K562 (cell line): ENCODE data around the gene MTA2. TPM values are rescaled to one million over a fixed set of nuclear protein-coding genes. Genes with fewer than 3 reads are reported as not detected.

Source experiments
- ATAC-seq: fragments of 200-7000 bp; cut with Tn5 transposase; 3 replicates; pipeline ENCODE4 v1.9.1; 2020; ENCODE audit warnings: moderate library complexity
- BruUV-seq: library from RNA; stranded (reverse); fragments of 400-500 nt; replicated peaks from 2 replicates; lab custom pipeline; 2021; lab: Mats Ljungman, UMichigan
- CTCF ChIA-PET: fragments of 300-600 bp; formaldehyde crosslinking; extraction: SDS; loops from one replicate; lab custom pipeline; 2021; ENCODE audit warnings: low intra/inter-chr PET ratio; lab: Yijun Ruan, JAX
- POLR2A ChIA-PET: fragments of 300-600, 350-650 bp; sonication (Branson Sonifier 250); formaldehyde crosslinking; extraction: SDS; loops from one replicate; lab custom pipeline; 2021; ENCODE audit warnings: antibody characterized with exemption, inconsistent platforms; lab: Yijun Ruan, JAX
- DNase-seq, 4 experiments: peaks; one replicate each; pipeline versions ENCODE4 v3.0.0 to v3.0.0-alpha.2; 2011 to 2018; ENCODE audit warnings: low spot score in 3 of 4, mixed read lengths in 3 of 4; ENCODE audit errors: extremely low read depth in 1 of 4
- FAIRE-seq: peaks from 2 replicates; lab custom pipeline; 2011; peaks lifted over from hg19 to GRCh38; lab: Jason Lieb, UNC
- H2AFZ ChIP-seq: 2 replicates; pipeline ENCODE4 v1.6.0; 2011; ENCODE audit warnings: low read depth, low read length, control low read depth, inconsistent platforms
- H3K27ac ChIP-seq: fragments of 200-600 bp; 3 replicates; pipeline ENCODE4 v1.8.0; 2011; ENCODE audit warnings: low read depth, mild to moderate bottlenecking, control low read depth, inconsistent platforms, low read length, moderate library complexity, mixed read lengths; ENCODE audit errors: extremely low read depth
- H3K27me3 ChIP-seq, 2 experiments: fragments of 300-600 bp in 1 of 2; 2 replicates in 1 of 2; 3 replicates in 1 of 2; pipeline versions ENCODE4 v1.6.0 to v1.8.0; 2011; ENCODE audit warnings: inconsistent platforms in 2 of 2, low read length in 2 of 2, mild to moderate bottlenecking in 1 of 2, mixed read lengths in 1 of 2, moderate library complexity in 1 of 2; ENCODE audit not compliant: control insufficient read depth in 2 of 2, insufficient read depth in 2 of 2
- H3K36me3 ChIP-seq: fragments of 300-600 bp; 3 replicates; pipeline ENCODE4 v1.8.0; 2011; ENCODE audit warnings: mild to moderate bottlenecking, low read length, inconsistent platforms; ENCODE audit not compliant: control insufficient read depth, insufficient read depth
- H3K4me1 ChIP-seq, 2 experiments: fragments of 200-600 bp in 1 of 2; replicated peaks in 1 of 2; 2 replicates in 1 of 2; 3 replicates in 1 of 2; pipeline versions ENCODE4 v1.5.1 to v1.8.0; 2011; ENCODE audit warnings: inconsistent platforms in 2 of 2, low read length in 2 of 2, mild to moderate bottlenecking in 1 of 2, mixed read lengths in 1 of 2, moderate library complexity in 1 of 2; ENCODE audit not compliant: control insufficient read depth in 2 of 2, insufficient read depth in 2 of 2
- H3K4me2 ChIP-seq: 2 replicates; pipeline ENCODE4 v1.6.1; 2011; ENCODE audit warnings: low read length, control low read depth, inconsistent platforms, mixed read lengths; ENCODE audit not compliant: insufficient read depth
- H3K4me3 ChIP-seq: fragments of 200-600 bp; sonication (generic), shearing (Covaris generic); 2 replicates; pipeline ENCODE4 v1.5.1; 2016; ENCODE audit warnings: control low read depth, inconsistent platforms
- H3K79me2 ChIP-seq: fragments of 200-600 bp; 3 replicates; pipeline ENCODE4 v1.8.0; 2011; ENCODE audit warnings: low read length, inconsistent platforms; ENCODE audit not compliant: control insufficient read depth, insufficient read depth
- H3K9ac ChIP-seq, 2 experiments: 2 replicates each; pipeline versions ENCODE4 v1.6.0 to v1.6.1; 2011; ENCODE audit warnings: low read depth in 2 of 2, low read length in 2 of 2, control low read depth in 1 of 2, inconsistent platforms in 1 of 2, mild to moderate bottlenecking in 1 of 2, mixed read lengths in 1 of 2; ENCODE audit not compliant: insufficient read depth in 1 of 2
- H3K9me1 ChIP-seq: one replicate; pipeline ENCODE4 v1.6.0; 2011; ENCODE audit warnings: inconsistent platforms, mild to moderate bottlenecking, low read length, moderate library complexity; ENCODE audit not compliant: control insufficient read depth, insufficient read depth
- H3K9me3 ChIP-seq: replicated peaks from 2 replicates; pipeline ENCODE4 v1.5.1; 2011; ENCODE audit warnings: low read depth, low read length, inconsistent platforms; ENCODE audit not compliant: control insufficient read depth, insufficient read depth
- H4K20me1 ChIP-seq: replicated peaks from 2 replicates; pipeline ENCODE4 v1.6.1; 2011; ENCODE audit warnings: low read length, inconsistent platforms, mixed read lengths; ENCODE audit not compliant: control insufficient read depth, insufficient read depth
- ELF2 ChIP-seq: fragments of 250-450 bp; sonication (Bioruptor Pico); IDR thresholded peaks from 2 replicates; pipeline ENCODE4 v1.5.0; 2021; ENCODE audit warnings: mild to moderate bottlenecking
- ETV1 ChIP-seq: fragments of 450-650 bp; conservative IDR thresholded peaks from 2 replicates; pipeline ENCODE4 v1.6.1; 2016; ENCODE audit warnings: missing genetic modification characterization, control low read depth, low read depth, missing compliant biosample characterization
- IRF1 ChIP-seq: sonication (generic); formaldehyde crosslinking; IDR thresholded peaks from 2 replicates; pipeline ENCODE4 v1.8.0; 2022; ENCODE audit warnings: missing genetic modification reagents, mild to moderate bottlenecking, borderline replicate concordance
- NELFE ChIP-seq: IDR thresholded peaks from 2 replicates; pipeline ENCODE4 v1.6.1; 2011; ENCODE audit warnings: mild to moderate bottlenecking; ENCODE audit not compliant: insufficient read depth, insufficient read length
- NR2F6 ChIP-seq: fragments of 450-650 bp; formaldehyde crosslinking; IDR thresholded peaks from 2 replicates; pipeline ENCODE4 v1.4.0; 2020; ENCODE audit warnings: mild to moderate bottlenecking
- POLR2G ChIP-seq: fragments of 200-400 bp; formaldehyde crosslinking; IDR thresholded peaks from 2 replicates; pipeline ENCODE4 v1.6.1; 2017; ENCODE audit warnings: low read depth, mild to moderate bottlenecking, antibody characterized with exemption, low read length, moderate library complexity
- PRPF4 ChIP-seq: fragments of 200-400 bp; formaldehyde crosslinking; IDR thresholded peaks from one replicate; pipeline ENCODE4 v1.6.1; 2017; ENCODE audit warnings: low read length, low read depth, mild to moderate bottlenecking; ENCODE audit not compliant: insufficient read depth, poor library complexity, severe bottlenecking
- RBFOX2 ChIP-seq: fragments of 200-400 bp; formaldehyde crosslinking; IDR thresholded peaks from 2 replicates; pipeline ENCODE4 v1.6.1; 2017; ENCODE audit warnings: low read depth, mild to moderate bottlenecking, low read length, moderate library complexity
- RUNX1 ChIP-seq: sonication (generic); IDR thresholded peaks from 2 replicates; pipeline ENCODE4 v1.6.1; 2016; ENCODE audit warnings: antibody characterized with exemption, low read depth
- SIN3A ChIP-seq, 2 experiments: fragments of 150-350 bp in 1 of 2; IDR thresholded peaks; 2 replicates each; pipeline ENCODE4 v1.6.1; 2011 to 2016; ENCODE audit warnings: borderline replicate concordance in 2 of 2, low read depth in 2 of 2, low read length in 2 of 2, mild to moderate bottlenecking in 2 of 2, moderate library complexity in 2 of 2; ENCODE audit not compliant: control insufficient read depth in 1 of 2
- ZNF253 ChIP-seq: fragments of 250-450 bp; sonication (Bioruptor Pico); conservative IDR thresholded peaks from 2 replicates; pipeline ENCODE4 v1.6.1; 2021; ENCODE audit warnings: mild to moderate bottlenecking
- ZNF583 ChIP-seq: fragments of 250-450 bp; sonication (Bioruptor Pico); IDR thresholded peaks from 2 replicates; pipeline ENCODE4 v1.4.0; 2020
- WGBS: fragments of 100-300 bp; shearing (Covaris generic); methylation state at CpG from one replicate; pipeline ENCODE4 v1.1.6; 2016; ENCODE audit warnings: low coverage, mixed read lengths; ENCODE audit not compliant: insufficient coverage; ENCODE audit errors: missing lambda C conversion rate; 5-methylcytosine and 5-hydroxymethylcytosine counted together
- in situ Hi-C: fragments of 300-500 bp; cut with MboI; formaldehyde crosslinking; loops from 4 replicates; pipeline ENCODE4 v1.15.0; 2018; ENCODE audit warnings: inconsistent platforms, mixed read lengths
- intact Hi-C: fragments of 100-400 bp; cut with micrococcal nuclease; formaldehyde crosslinking; loops from 2 replicates; pipeline ENCODE4 v1.14.2; 2022
- polyA plus RNA-seq, 8 experiments: library from polyadenylated mRNA; depleted of rRNA in 4 of 8; stranded (reverse) in 5 of 8; unstranded in 3 of 8; fragments of >200 nt; fragmentation: Nextera tagmentation in 2 of 8; fragmentation: Illumina TruSeq in 1 of 8; extraction: Ambion mirVana in 2 of 8; extraction: Trizol in 1 of 8; gene quantifications; 2 replicates each; pipeline versions ENCODE4 v1.2.1 to v1.2.3, GENCODE V29; 2011 to 2014; ENCODE audit warnings: inconsistent platforms in 1 of 8, missing spikeins in 1 of 8
- total RNA-seq, 7 experiments: library from RNA; depleted of rRNA in 6 of 7; stranded (reverse); fragments of >200 nt in 6 of 7; fragmentation: Illumina TruSeq in 2 of 7; extraction: Trizol in 2 of 7; gene quantifications; 2 replicates each; pipeline versions ENCODE4 v1.2.1 to v1.2.3, GENCODE V29; 2011 to 2021; ENCODE audit warnings: low replicate concordance in 1 of 7

MTA2 gene
- total and polyA plus RNA-seq, 9 of the 15 experiments (the other 6 are each of a cell fraction or from before 2014, with no cell fraction given) = 6.2 to 220 (median 172) TPM

GRCh38 chr11:62648185-62648966, 46.7 kb upstream of the MTA2 start:
- no peak overlapping the region for H3K4me2 ChIP-seq
- no peak for DNase-seq
- peaks cover 63% of the 10 kb centered on the region for H3K36me3 ChIP-seq
- peaks cover 65% of the 10 kb centered on the region for H3K79me2 ChIP-seq
- peak overlapping the region in 1 of 2 experiments; percentile 85; a peak in 2 of 4 replicates for H3K9ac ChIP-seq
- TF ChIP-seq RBFOX2 (peak; percentile 49), NELFE (no peak), POLR2G (0 out of 2 replicates have a peak, but pooled peaks have one; percentile 35)
- no peak for FAIRE-seq
- intact Hi-C loops = no loop called here
- H3K9me3 ChIP-seq = no peaks in the 10 kb centered on the region
- H2AFZ ChIP-seq = no peak overlapping the region
- WGBS = 92% methylated on average over 21 of the region's 24 CpGs
- ChIA-PET CTCF (no interaction called here), POLR2A (interaction anchor here (0.6 to 2.8 kb wide), 11 partner anchors 9 to 1042 kb away, joined by 3 to 40 read pairs (median 3); partner anchors contain the start of genes C11orf98, CSKMT, LBHD1 and TUT1)
- ATAC-seq = no peak
- H3K4me3 ChIP-seq = no peak overlapping the region
- in situ Hi-C loops = no loop called here
- no TSS peak for BruUV-seq
- H3K4me1 ChIP-seq = peaks cover 15 to 43% of the 10 kb centered on the region in 2 experiments
- H3K27ac ChIP-seq = no peak overlapping the region
- no peaks in the 10 kb centered on the region for H3K27me3 ChIP-seq
- H3K9me1 ChIP-seq = no peaks in the 10 kb centered on the region
- peaks cover 20% of the 10 kb centered on the region for H4K20me1 ChIP-seq

GRCh38 chr11:62647609-62648005, 45.9 kb upstream of the MTA2 start:
- H3K4me3 ChIP-seq = no peak overlapping the region
- ChIA-PET POLR2A (interaction anchor here (0.6 to 2.8 kb wide), 5 partner anchors 10 to 1043 kb away, joined by 3 to 40 read pairs (median 8); partner anchors contain the start of genes C11orf98, CSKMT, LBHD1 and UQCC3), CTCF (no interaction called here)
- H2AFZ ChIP-seq = no peak overlapping the region
- H3K36me3 ChIP-seq = peaks cover 69% of the 10 kb centered on the region
- 69% methylated on average over 6 of the region's 6 CpGs for WGBS
- in situ Hi-C loops (no loop called here), intact Hi-C loops (loop anchor here (2.0 kb wide), 2 partner anchors 17 to 35 kb away; partner anchors contain the start of genes C11orf98, CSKMT, EML3 and ROM1)
- H3K27me3 ChIP-seq = no peaks in the 10 kb centered on the region
- no peak for ATAC-seq
- peaks cover 15 to 43% of the 10 kb centered on the region in 2 experiments for H3K4me1 ChIP-seq
- no peak overlapping the region for H3K4me2 ChIP-seq
- peaks cover 67% of the 10 kb centered on the region for H3K79me2 ChIP-seq
- no peak for DNase-seq
- H3K9me1 ChIP-seq = no peaks in the 10 kb centered on the region
- H3K9me3 ChIP-seq = no peaks in the 10 kb centered on the region
- no TSS peak for BruUV-seq
- no peak for FAIRE-seq
- no peak overlapping the region; the same call in 2 of the 3 replicates for H3K27ac ChIP-seq
- H3K9ac ChIP-seq = peak overlapping the region in 1 of 2 experiments; percentile 85; a peak in 2 of 4 replicates
- peaks cover 20% of the 10 kb centered on the region for H4K20me1 ChIP-seq
- no peak for TF ChIP-seq ZNF583
- TF ChIP-seq IRF1 (CRISPR knock-in tag) = no peak
- TF ChIP-seq ZNF253 (CRISPR knock-in tag) = no peak
- no peak for TF ChIP-seq NR2F6
- no peak for TF ChIP-seq RUNX1
- TF ChIP-seq ELF2 (CRISPR knock-in tag) = no peak
- TF ChIP-seq PRPF4 = no peak
- TF ChIP-seq SIN3A (IDR thresholded peaks at IDR 0.05; ENCODE audit: borderline replicate concordance in 2 of 2, control insufficient read depth in 1 of 2, low read depth in 2 of 2, low read length in 2 of 2) = no peak
- TF ChIP-seq ETV1 (tag) = no peak
